ENCODE measurements around the gene PDE1C. TPM values are rescaled to one million over a fixed set of nuclear protein-coding genes. Genes with fewer than 3 reads are reported as not detected.

The PDE1C gene
- total RNA-seq, 2 donors from 2014 or later, result 35.7 to 47.8 TPM

- Histone ChIP-seq H3K36me3 (peaks cover 17% of the 10 kb centered on the region), H3K27me3 (no peaks in the 10 kb centered on the region), H3K4me3 (no peak overlapping the region), H3K9me3 (no peaks in the 10 kb centered on the region), H3K27ac (peak overlapping the region in 1 of 2 donors; percentile 26), H3K4me1 (no peaks in the 10 kb centered on the region)
- DNase-seq (ENCODE audit: low spot score), result peak; percentile 64
- no peak for TF ChIP-seq CTCF (IDR thresholded peaks at IDR 0.05)
Observed at GRCh38 chr7:31811650-31812461, 258.4 kb downstream of the PDE1C start.

GRCh38 chr7:31805209-31805818, 264.9 kb downstream of the PDE1C start:
- DNase-seq (ENCODE audit: low spot score), result no peak
- no peaks in the 10 kb centered on the region for H3K4me1 ChIP-seq
- no peaks in the 10 kb centered on the region for H3K36me3 ChIP-seq
- no peaks in the 10 kb centered on the region for H3K27me3 ChIP-seq
- no peaks in the 10 kb centered on the region for H3K9me3 ChIP-seq
- no peak overlapping the region for H3K27ac ChIP-seq
- TF ChIP-seq CTCF (IDR thresholded peaks at IDR 0.05), result no peak
- H3K4me3 ChIP-seq, result no peak overlapping the region

GRCh38 chr7:31796375-31796774, 273.8 kb downstream of the PDE1C start:
- no peak for DNase-seq (ENCODE audit: low spot score)
- Histone ChIP-seq H3K27ac (no peak overlapping the region), H3K4me3 (no peak overlapping the region), H3K27me3 (no peaks in the 10 kb centered on the region), H3K36me3 (no peaks in the 10 kb centered on the region), H3K9me3 (no peaks in the 10 kb centered on the region), H3K4me1 (no peaks in the 10 kb centered on the region)
- TF ChIP-seq CTCF (IDR thresholded peaks at IDR 0.05), result no peak

- TF ChIP-seq CTCF (IDR thresholded peaks at IDR 0.05), result no peak
- no peaks in the 10 kb centered on the region for H3K4me1 ChIP-seq
- no peak overlapping the region for H3K4me3 ChIP-seq
- H3K36me3 ChIP-seq, result no peaks in the 10 kb centered on the region
- H3K9me3 ChIP-seq, result no peaks in the 10 kb centered on the region
- no peak overlapping the region for H3K27ac ChIP-seq
- H3K27me3 ChIP-seq, result no peaks in the 10 kb centered on the region
- DNase-seq (ENCODE audit: low spot score), result no peak
Observed at GRCh38 chr7:31794851-31795344, 275.3 kb downstream of the PDE1C start.

GRCh38 chr7:31791881-31792280, 278.3 kb downstream of the PDE1C start:
- no peak for DNase-seq (ENCODE audit: low spot score)
- Histone ChIP-seq H3K4me1 (no peaks in the 10 kb centered on the region), H3K9me3 (no peaks in the 10 kb centered on the region), H3K27me3 (no peaks in the 10 kb centered on the region), H3K4me3 (no peak overlapping the region), H3K36me3 (no peaks in the 10 kb centered on the region), H3K27ac (no peak overlapping the region)
- TF ChIP-seq CTCF (IDR thresholded peaks at IDR 0.05), result no peak

Measured in right atrium auricular region (tissue), 2 donors.